GM12872 (cell line): Measurements from ENCODE around the gene MXRA5.

Experiments
- CTCF ChIP-seq: IDR thresholded peaks from 3 replicates; pipeline ENCODE4 v1.5.1; 2011; ENCODE audit warnings: low read depth, mild to moderate bottlenecking, low read length, moderate library complexity; ENCODE audit not compliant: insufficient read depth

The MXRA5 gene

DNA sequence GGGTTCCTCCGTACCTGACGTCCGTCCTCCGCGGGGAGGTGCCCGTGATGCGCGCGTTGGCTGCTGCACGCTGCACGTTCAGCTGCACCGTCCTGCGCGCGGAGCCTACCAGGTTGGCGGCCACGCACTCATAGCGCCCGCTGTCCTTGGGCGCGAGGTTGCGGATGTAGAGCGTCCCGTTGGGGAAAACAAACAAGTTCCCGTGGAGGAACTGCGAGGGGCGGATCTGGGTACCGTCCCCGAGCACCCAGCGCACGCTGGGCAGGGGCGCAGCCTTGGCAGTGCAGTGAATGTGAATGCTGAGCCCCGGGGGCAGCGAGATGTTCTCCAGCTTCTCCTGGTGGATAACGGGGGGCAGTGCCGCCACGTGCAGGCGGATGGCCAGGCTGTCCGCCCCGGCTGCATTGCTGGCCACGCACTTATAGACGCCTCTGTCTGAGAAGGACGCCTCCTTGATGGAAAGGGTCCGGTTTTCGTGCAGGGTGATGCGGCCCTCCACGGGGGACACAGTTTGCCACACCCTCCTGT lies 29.2 kb downstream of the MXRA5 start:
- no peak for TF ChIP-seq CTCF

- TF ChIP-seq CTCF: no peak
Observed at GRCh38 chrX:3312109-3312508, 34.3 kb downstream of the MXRA5 start.

DNA sequence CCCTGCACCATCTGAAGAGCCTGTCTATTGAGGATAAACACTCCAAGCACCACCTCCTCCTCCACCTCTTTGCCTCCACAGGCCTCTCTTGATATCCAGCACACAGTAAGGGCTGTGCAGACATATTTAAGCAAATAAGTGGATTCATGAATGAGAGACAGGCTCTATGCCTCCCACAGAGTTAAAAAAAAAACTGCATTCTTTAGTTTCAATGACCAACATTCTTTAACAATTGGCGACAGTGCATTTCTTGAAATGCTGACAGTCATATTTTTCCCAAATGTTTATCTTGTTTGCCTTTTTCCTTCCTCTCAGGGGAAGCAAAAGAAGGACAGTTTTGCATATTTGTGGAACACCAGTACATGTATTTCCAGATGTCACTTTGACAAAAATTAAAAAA lies 38.6 kb downstream of the MXRA5 start:
- TF ChIP-seq CTCF: no peak

DNA sequence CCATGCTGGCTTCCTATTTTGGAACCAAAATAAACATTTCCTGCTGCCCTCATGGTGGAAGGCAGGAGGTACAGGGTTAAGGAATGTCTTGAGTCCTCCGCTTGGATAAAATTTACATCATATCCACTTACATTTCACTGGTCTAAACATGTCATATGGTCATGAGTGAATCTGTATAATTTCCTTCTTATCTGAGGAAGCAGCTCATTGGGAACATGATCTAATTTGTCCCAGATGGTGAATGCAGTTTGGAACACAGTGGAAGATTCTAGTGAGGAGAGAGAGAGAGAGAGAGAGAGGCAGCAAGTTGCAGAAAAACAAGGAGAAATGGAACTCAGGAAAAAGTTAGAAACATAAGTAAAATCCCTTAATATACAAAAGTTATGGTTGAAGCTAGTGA lies 46.8 kb downstream of the MXRA5 start:
- TF ChIP-seq CTCF: no peak

GRCh38 chrX:3295731-3296130 lies 50.7 kb downstream of the MXRA5 start:
- no peak for TF ChIP-seq CTCF

GRCh38 chrX:3293251-3293650 lies 53.2 kb downstream of the MXRA5 start:
- no peak for TF ChIP-seq CTCF

GRCh38 chrX:3290561-3290960 lies 55.9 kb downstream of the MXRA5 start:
- TF ChIP-seq CTCF: no peak
